CD4-positive, alpha-beta T cell treated with Interleukin-1 beta for 1 hour (primary cell): ENCODE results near the gene PDLIM5.
"Not testable (repeated sequence)": the region's sequence is repeated elsewhere in the genome, so short reads cannot be mapped to it uniquely, and the experiment has no call there.

Source experiments
- DNase-seq, 2 donors: peaks; one replicate each; pipeline ENCODE4 v3.0.0-alpha.2; 2020 to 2022

PDLIM5 gene

DNA sequence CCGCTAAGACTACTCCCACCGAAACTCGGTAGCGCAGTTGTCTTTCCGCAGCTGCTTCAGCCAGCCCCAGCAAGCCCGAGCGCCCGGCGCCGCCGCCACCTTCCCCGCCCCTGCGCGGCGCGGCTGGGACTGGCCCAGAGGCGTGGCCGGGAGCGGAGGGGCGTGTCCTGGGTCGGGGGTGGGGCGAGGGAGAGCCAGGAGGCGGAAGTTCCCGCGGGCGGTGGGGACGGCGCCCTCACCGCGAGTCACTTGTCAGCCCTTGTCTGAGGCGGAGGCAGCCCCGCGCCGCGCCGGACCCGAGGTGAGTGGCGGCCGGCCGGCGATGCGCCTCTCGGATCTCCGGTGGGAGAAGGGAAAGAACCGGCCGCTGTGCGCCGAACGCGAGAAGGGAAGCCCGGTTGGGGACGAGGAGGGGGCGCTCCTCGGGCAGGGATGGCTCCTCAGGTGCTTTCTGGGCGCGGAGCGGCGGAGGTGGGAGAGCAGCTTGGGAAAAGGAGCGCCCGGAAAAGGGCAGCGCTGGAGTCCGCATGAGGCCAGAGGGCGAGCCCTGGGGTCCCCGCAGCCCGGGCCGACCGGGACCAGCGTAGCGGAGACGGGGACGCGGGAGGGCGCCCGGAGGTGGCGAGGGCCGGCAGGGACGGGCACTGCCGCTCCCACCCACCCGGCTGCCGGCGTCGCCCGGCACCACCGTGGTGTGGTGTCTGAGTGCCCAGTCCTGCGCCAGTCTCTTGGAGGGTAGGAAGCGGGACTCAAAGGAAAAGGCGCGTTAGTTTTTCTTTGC is at the start of gene PDLIM5:
PDLIM5 (plus strand) TSS at position 248 of the 781 bp plus-strand sequence. CDS start 3,347 bp downstream, outside the sequence.
- peak; percentile 90 for DNase-seq

DNA sequence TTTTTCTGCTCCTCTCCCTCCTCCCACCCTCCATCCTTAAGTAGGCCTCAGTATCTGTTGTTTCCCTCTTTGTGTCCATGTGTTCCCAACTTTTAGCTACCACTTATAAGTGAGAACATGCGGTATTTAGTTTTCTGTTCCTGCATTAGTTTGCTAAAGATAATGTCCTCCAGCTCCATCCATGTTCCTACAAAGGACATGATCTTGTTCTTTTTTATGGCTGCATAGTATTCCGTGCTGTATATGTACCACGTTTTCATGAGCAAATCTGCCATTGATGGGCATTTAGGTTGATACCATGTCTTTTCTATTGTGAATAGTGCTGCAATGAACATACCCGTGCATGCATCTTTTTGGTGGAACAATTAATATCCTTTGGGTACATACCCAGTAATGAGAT is 49.3 kb upstream of the PDLIM5 start:
- DNase-seq, result not testable (repeated sequence)

DNA sequence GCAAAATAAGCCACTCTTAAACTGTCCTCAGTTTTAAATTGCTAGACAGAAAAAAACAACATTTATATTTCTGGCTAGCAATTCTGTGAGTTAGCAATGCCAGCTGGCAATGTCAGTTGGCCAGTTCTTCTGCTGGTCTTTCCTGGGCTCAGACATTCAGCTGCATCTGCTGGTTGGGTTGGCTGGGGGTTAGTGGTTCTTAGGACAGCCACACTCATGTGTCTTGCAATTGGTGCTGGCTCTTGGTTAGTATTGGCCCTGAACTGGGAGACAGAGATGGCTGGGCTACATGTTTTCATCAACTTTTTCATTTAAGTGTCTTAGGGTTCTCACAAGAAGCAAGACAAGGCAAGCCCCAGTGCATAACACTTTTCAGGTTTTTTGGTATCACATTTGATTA is 48.0 kb upstream of the PDLIM5 start:
- DNase-seq, result no peak

- peak; percentile 47 to 65 for DNase-seq
These were observed 44.9 kb upstream of the PDLIM5 start for GRCh38 chr4:94406668-94407437.

DNA sequence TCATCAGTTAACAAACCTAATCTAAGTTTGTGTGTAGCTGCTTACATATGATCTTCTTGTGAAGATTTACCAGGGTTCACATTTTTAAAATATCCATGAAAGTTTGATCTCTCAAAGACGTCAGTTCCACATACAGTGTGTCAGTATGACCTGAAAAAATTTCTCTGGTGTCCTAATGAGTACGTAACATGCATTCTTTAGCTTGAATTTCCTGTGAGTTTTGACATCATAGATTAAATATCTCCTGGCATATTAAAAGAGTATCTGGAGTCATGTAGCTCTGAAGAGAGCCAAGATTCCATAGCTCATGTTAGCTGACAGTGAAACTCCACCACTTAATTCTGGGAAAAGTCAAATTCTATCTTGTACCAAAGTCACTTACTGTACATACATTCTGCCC is 43.9 kb upstream of the PDLIM5 start:
- no peak for DNase-seq

DNA sequence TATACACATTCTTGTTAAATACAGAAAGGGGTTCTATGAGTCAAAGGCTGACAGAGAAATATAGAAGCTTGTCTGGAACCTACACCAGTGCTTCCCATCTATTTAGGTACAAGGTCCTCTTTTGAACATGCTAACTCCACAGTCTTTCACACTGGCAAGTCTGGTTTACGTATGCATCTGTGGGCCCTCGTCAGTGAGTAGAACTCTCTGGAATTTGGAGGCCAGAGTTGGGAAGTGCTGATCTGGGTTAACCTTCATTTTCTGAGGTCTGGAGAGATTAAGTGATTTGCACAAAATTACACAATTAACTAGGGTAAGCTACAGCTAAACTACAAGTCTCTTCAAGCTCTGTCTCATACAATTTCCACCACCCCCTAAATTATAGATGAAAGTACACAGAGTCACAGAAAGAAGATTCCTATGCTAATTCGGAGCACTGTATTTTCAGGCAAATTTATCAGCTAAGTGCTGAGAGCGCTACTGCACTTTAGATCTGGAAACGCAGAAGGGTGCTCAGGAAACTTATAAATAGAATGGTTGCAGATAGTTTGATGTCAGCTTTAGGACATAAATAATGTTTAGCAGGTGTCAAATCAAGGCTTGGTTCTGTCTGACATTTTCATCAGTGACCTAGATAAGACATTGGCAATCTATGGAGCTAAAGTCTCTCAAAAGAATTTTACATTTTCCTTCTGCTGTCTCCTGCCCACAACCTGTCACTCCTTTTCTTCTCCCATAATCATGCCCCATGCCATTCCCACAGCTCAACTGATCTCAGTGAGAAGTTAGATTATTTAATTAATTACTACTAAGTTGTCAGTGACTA is 43.0 kb upstream of the PDLIM5 start:
- DNase-seq, result no peak

DNA sequence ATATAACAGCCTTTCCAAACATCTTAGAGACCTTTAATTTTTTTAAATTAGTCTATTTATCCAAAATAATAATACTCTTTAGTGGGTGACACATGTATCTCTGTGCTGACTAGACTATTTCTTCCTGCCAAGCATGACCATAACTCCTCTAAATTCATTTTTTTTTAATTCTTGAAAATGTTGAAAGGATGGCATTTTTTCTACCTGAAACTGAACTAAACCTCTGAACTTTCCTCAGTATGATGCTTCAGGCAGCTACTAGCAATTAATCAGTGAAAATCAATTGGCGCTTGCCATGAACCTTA is 42.4 kb upstream of the PDLIM5 start:
- no peak for DNase-seq

- DNase-seq, result no peak
These were observed 41.8 kb upstream of the PDLIM5 start for GRCh38 chr4:94409962-94410361.

GRCh38 chr4:94410678-94411206 is 41.0 kb upstream of the PDLIM5 start:
- DNase-seq, result no peak

- no peak for DNase-seq
These were observed 40.4 kb upstream of the PDLIM5 start for GRCh38 chr4:94411296-94411695.

GRCh38 chr4:94412019-94412657 is 39.6 kb upstream of the PDLIM5 start:
- DNase-seq, result no peak

DNA sequence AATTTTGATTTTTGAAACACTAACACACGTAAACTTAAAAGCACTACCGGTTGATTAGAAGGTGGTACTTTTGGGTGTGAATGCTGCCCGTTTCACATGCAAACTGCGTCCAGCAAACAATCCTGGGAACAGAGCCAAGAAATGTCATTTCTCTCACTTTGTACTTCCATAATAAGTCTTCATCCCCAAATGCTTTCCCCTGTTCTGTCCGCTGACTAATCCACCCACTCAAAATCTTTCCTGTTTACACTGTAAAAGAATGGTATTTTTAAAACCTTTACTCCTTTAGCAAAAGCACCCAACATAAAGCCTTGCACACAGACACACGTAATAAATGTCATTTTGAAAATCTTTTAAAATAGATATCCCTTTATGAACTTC is 39.1 kb upstream of the PDLIM5 start:
- no peak for DNase-seq

- DNase-seq, result no peak
These were observed 38.5 kb upstream of the PDLIM5 start for GRCh38 chr4:94413085-94413840.

DNA sequence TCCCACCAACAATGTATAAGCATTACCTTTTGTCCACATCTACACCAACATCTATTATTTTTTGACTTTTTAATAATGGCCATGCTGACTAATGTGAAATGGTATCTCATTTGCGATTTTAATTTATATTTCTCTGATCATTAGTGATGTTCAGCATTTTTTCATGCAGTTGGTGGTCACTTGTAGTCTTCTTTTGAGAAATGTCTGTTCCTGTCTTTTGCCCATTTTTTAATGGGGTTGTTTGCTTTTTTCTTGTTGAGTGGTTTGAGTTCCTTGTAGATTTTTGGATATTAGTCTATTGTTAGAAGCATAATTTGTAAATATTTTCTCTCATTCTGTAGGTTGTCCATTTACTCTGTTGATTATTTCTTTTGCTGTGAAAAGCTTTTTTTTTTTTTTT is 36.8 kb upstream of the PDLIM5 start:
- no peak for DNase-seq

GRCh38 chr4:94415448-94415847 is 36.3 kb upstream of the PDLIM5 start:
- no peak for DNase-seq

GRCh38 chr4:94416335-94416734 is 35.4 kb upstream of the PDLIM5 start:
- no peak for DNase-seq

GRCh38 chr4:94416981-94417380 is 34.8 kb upstream of the PDLIM5 start:
- no peak for DNase-seq

DNA sequence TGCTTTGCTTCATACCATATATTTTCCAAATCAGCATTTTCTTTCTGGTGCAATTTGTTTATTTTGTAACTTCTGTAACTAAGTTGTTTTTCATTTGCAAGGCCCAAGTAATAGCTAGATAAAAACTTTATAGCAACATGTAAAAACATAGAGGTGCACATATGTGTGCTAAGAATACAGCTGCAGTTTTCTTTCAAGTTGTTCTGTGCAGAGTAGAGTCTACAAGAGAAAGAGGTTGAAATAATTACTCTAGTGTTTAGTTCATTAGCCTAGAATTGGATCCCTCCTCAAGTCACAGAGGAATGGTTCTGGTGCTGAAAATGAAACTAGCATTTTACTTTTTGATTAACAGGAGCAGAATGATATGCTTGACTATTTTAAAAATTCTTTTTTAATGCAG is 32.2 kb upstream of the PDLIM5 start:
- DNase-seq, result no peak

DNA sequence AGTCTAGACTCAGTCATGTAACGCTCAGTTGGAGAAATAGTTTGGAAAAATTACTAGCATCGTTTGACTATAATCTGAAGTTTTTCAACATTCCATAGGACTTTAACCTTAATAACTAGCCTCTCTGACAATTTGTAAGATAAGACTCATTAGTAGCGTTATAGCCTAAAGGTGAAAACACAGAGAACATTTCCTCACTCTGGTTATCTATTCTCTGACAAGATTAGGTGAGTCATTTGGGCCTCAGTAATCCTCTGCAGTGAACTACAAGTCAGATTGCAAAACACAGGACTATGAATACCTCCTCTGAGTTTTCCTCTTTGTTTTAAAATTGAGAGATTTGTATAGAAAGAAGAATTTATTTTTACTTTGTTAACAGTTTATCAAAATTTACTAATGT is 31.8 kb upstream of the PDLIM5 start:
- DNase-seq, result no peak

DNA sequence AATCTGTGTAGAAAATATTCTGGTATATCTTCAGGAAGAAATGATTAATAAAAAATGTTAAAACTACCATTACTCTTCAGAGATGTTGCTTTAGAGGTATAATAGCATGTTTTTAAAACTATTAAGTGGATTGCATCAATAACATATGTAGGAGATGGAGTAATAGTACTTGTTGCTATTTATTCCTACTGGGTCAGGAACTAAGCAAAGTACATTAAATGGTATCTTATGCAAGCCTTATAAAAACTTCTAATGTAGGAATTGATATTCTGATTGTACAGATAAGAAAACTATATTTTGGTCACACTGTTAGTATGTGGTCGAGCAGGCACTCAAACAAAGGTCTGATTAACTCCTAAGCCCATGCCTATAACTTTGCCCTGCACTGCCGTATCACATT is 31.4 kb upstream of the PDLIM5 start:
- no peak for DNase-seq

GRCh38 chr4:94426783-94427182 is 25.0 kb upstream of the PDLIM5 start:
- DNase-seq, result no peak

- no peak for DNase-seq
These were observed 22.9 kb upstream of the PDLIM5 start for GRCh38 chr4:94428884-94429283.
